ENCODE measurements around the gene ABLIM2. TPM values are rescaled to one million over a fixed set of nuclear protein-coding genes. Genes with fewer than 3 reads are reported as not detected.

The ABLIM2 gene
- polyA plus RNA-seq, 1 donor from 2014 or later: 1.3 TPM

- Mint-ChIP-seq H3K4me1 (no peaks in the 10 kb centered on the region), H3K36me3 (peaks cover 2% of the 10 kb centered on the region), H3K27ac (no peak overlapping the region), H3K9me3 (no peaks in the 10 kb centered on the region), H3K27me3 (peaks cover 17% of the 10 kb centered on the region), H3K4me3 (no peak overlapping the region)
Observed at GRCh38 chr4:8044244-8044643, 114.4 kb downstream of the ABLIM2 start.

GRCh38 chr4:8043596-8043995, 115.0 kb downstream of the ABLIM2 start:
- peaks cover 2% of the 10 kb centered on the region for H3K36me3 Mint-ChIP-seq
- H3K4me1 Mint-ChIP-seq: no peaks in the 10 kb centered on the region
- no peaks in the 10 kb centered on the region for H3K9me3 Mint-ChIP-seq
- H3K27me3 Mint-ChIP-seq: peaks cover 18% of the 10 kb centered on the region
- H3K27ac Mint-ChIP-seq: no peak overlapping the region
- no peak overlapping the region for H3K4me3 Mint-ChIP-seq

GRCh38 chr4:8041868-8042267, 116.7 kb downstream of the ABLIM2 start:
- peaks cover 0 to 2% (median 0%) of the 10 kb centered on the region in 3 donors for H3K4me1 Mint-ChIP-seq
- H3K4me3 Mint-ChIP-seq: no peak overlapping the region
- H3K27me3 Mint-ChIP-seq: peaks cover 22% of the 10 kb centered on the region
- peaks cover 2% of the 10 kb centered on the region for H3K36me3 Mint-ChIP-seq
- no peak overlapping the region for H3K27ac Mint-ChIP-seq
- no peaks in the 10 kb centered on the region for H3K9me3 Mint-ChIP-seq

GRCh38 chr4:8041172-8041571, 117.4 kb downstream of the ABLIM2 start:
- Mint-ChIP-seq H3K9me3 (no peaks in the 10 kb centered on the region), H3K27me3 (peaks cover 18% of the 10 kb centered on the region), H3K4me3 (no peak overlapping the region)

GRCh38 chr4:8040607-8041006, 118.0 kb downstream of the ABLIM2 start:
- Mint-ChIP-seq H3K36me3 (peaks cover 2% of the 10 kb centered on the region), H3K4me1 (peaks cover 0 to 2% (median 0%) of the 10 kb centered on the region in 3 donors), H3K9me3 (no peaks in the 10 kb centered on the region), H3K4me3 (no peak overlapping the region), H3K27me3 (peaks cover 17% of the 10 kb centered on the region), H3K27ac (no peak overlapping the region)

More at GRCh38 chr4:8041172-8041571, 117.4 kb downstream of the ABLIM2 start:
- no peak overlapping the region for H3K27ac Mint-ChIP-seq
- H3K4me1 Mint-ChIP-seq: peaks cover 0 to 2% (median 0%) of the 10 kb centered on the region in 3 donors
- peaks cover 2% of the 10 kb centered on the region for H3K36me3 Mint-ChIP-seq

- no peak overlapping the region for H3K4me3 Mint-ChIP-seq
- peaks cover 3 to 5% (median 5%) of the 10 kb centered on the region in 3 donors for H3K4me1 Mint-ChIP-seq
- peaks cover 2% of the 10 kb centered on the region for H3K36me3 Mint-ChIP-seq
- no peak overlapping the region for H3K27ac Mint-ChIP-seq
- no peaks in the 10 kb centered on the region for H3K9me3 Mint-ChIP-seq
- H3K27me3 Mint-ChIP-seq: peaks cover 23% of the 10 kb centered on the region
Observed at GRCh38 chr4:8039853-8040252, 118.8 kb downstream of the ABLIM2 start.

GRCh38 chr4:8039290-8039689, 119.3 kb downstream of the ABLIM2 start:
- H3K36me3 Mint-ChIP-seq: peaks cover 2% of the 10 kb centered on the region
- H3K4me1 Mint-ChIP-seq: peaks cover 3 to 5% (median 5%) of the 10 kb centered on the region in 3 donors
- H3K27me3 Mint-ChIP-seq: peaks cover 23% of the 10 kb centered on the region
- H3K4me3 Mint-ChIP-seq: no peak overlapping the region
- H3K9me3 Mint-ChIP-seq: no peaks in the 10 kb centered on the region
- H3K27ac Mint-ChIP-seq: no peak overlapping the region

- no peak overlapping the region for H3K4me3 Mint-ChIP-seq
- no peak overlapping the region for H3K27ac Mint-ChIP-seq
- peaks cover 2% of the 10 kb centered on the region for H3K36me3 Mint-ChIP-seq
- no peaks in the 10 kb centered on the region for H3K9me3 Mint-ChIP-seq
- H3K27me3 Mint-ChIP-seq: peaks cover 23% of the 10 kb centered on the region
- H3K4me1 Mint-ChIP-seq: peaks cover 3 to 5% (median 5%) of the 10 kb centered on the region in 3 donors
Observed at GRCh38 chr4:8038719-8039251, 119.8 kb downstream of the ABLIM2 start.

- no peak overlapping the region for H3K27ac Mint-ChIP-seq
- peaks cover 4% of the 10 kb centered on the region for H3K36me3 Mint-ChIP-seq
- no peaks in the 10 kb centered on the region for H3K9me3 Mint-ChIP-seq
- peaks cover 23% of the 10 kb centered on the region for H3K27me3 Mint-ChIP-seq
- H3K4me3 Mint-ChIP-seq: no peak overlapping the region
- peaks cover 3 to 5% (median 5%) of the 10 kb centered on the region in 3 donors for H3K4me1 Mint-ChIP-seq
Observed at GRCh38 chr4:8038083-8038482, 120.5 kb downstream of the ABLIM2 start.

GRCh38 chr4:8037150-8037769, 121.4 kb downstream of the ABLIM2 start:
- no peaks in the 10 kb centered on the region for H3K9me3 Mint-ChIP-seq
- H3K27me3 Mint-ChIP-seq: peaks cover 23% of the 10 kb centered on the region
- peaks cover 2% of the 10 kb centered on the region for H3K36me3 Mint-ChIP-seq
- H3K27ac Mint-ChIP-seq: no peak overlapping the region
- no peak overlapping the region for H3K4me3 Mint-ChIP-seq
- peaks cover 3 to 5% (median 5%) of the 10 kb centered on the region in 3 donors for H3K4me1 Mint-ChIP-seq

GRCh38 chr4:8035371-8035780, 123.2 kb downstream of the ABLIM2 start:
- Mint-ChIP-seq H3K36me3 (peaks cover 2% of the 10 kb centered on the region), H3K4me3 (peak overlapping the region in 2 of 4 donors; percentile 47 to 65), H3K27me3 (peaks cover 25% of the 10 kb centered on the region), H3K27ac (no peak overlapping the region), H3K4me1 (peaks cover 3 to 5% (median 5%) of the 10 kb centered on the region in 3 donors), H3K9me3 (no peaks in the 10 kb centered on the region)

GRCh38 chr4:8033829-8034528, 124.6 kb downstream of the ABLIM2 start:
- Mint-ChIP-seq H3K4me1 (peaks cover 3 to 5% (median 5%) of the 10 kb centered on the region in 3 donors), H3K4me3 (no peak overlapping the region), H3K27me3 (peaks cover 18% of the 10 kb centered on the region), H3K27ac (no peak overlapping the region), H3K36me3 (peaks cover 2% of the 10 kb centered on the region), H3K9me3 (no peaks in the 10 kb centered on the region)

- Mint-ChIP-seq H3K9me3 (no peaks in the 10 kb centered on the region), H3K36me3 (peaks cover 6% of the 10 kb centered on the region)
Observed at GRCh38 chr4:8033067-8033755, 125.4 kb downstream of the ABLIM2 start.

GRCh38 chr4:8032381-8032780, 126.2 kb downstream of the ABLIM2 start:
- H3K9me3 Mint-ChIP-seq: no peaks in the 10 kb centered on the region
- H3K27ac Mint-ChIP-seq: no peak overlapping the region
- peaks cover 6% of the 10 kb centered on the region for H3K36me3 Mint-ChIP-seq
- peaks cover 9% of the 10 kb centered on the region for H3K27me3 Mint-ChIP-seq
- peaks cover 3 to 5% (median 5%) of the 10 kb centered on the region in 3 donors for H3K4me1 Mint-ChIP-seq
- H3K4me3 Mint-ChIP-seq: peak overlapping the region in 1 of 4 donors; percentile 23

More at GRCh38 chr4:8033067-8033755, 125.4 kb downstream of the ABLIM2 start:
- Mint-ChIP-seq H3K27ac (no peak overlapping the region), H3K27me3 (peaks cover 13% of the 10 kb centered on the region), H3K4me1 (peaks cover 3 to 5% (median 5%) of the 10 kb centered on the region in 3 donors), H3K4me3 (no peak overlapping the region)

Measured in IgD-negative memory B cell (primary cell).